Stomach (tissue), 4 donors: Measurements from ENCODE around the gene CTDP1.
"Not testable (repeated sequence)": the region's sequence is repeated elsewhere in the genome, so short reads cannot be mapped to it uniquely, and the experiment has no call there.

Source experiments
- EP300 ChIP-seq: sonication (generic); formaldehyde crosslinking; IDR thresholded peaks from one replicate; pipeline ENCODE4 v1.6.1; 2017; ENCODE audit warnings: antibody characterized with exemption
- POLR2AphosphoS5 ChIP-seq, 3 donors: sonication (generic); formaldehyde crosslinking; IDR thresholded peaks; one replicate each; pipeline ENCODE4 v1.6.1; 2016; ENCODE audit warnings: antibody characterized with exemption in 3 of 3
- TF ChIP-seq, protein P1 (sequence below), 7 experiments: fragments of 450-650 bp in 4 of 7; fragments of 200-600 bp in 3 of 7; sonication (generic) in 3 of 7; IDR thresholded peaks; one replicate each; pipeline ENCODE4 v1.5.1; 2016 to 2019; ENCODE audit warnings: antibody characterized with exemption in 7 of 7, control low read depth in 2 of 7, mild to moderate bottlenecking in 1 of 7

GRCh38 chr18:79752946-79753345, 73.3 kb downstream of the CTDP1 start:
- TF ChIP-seq, protein P1, sequence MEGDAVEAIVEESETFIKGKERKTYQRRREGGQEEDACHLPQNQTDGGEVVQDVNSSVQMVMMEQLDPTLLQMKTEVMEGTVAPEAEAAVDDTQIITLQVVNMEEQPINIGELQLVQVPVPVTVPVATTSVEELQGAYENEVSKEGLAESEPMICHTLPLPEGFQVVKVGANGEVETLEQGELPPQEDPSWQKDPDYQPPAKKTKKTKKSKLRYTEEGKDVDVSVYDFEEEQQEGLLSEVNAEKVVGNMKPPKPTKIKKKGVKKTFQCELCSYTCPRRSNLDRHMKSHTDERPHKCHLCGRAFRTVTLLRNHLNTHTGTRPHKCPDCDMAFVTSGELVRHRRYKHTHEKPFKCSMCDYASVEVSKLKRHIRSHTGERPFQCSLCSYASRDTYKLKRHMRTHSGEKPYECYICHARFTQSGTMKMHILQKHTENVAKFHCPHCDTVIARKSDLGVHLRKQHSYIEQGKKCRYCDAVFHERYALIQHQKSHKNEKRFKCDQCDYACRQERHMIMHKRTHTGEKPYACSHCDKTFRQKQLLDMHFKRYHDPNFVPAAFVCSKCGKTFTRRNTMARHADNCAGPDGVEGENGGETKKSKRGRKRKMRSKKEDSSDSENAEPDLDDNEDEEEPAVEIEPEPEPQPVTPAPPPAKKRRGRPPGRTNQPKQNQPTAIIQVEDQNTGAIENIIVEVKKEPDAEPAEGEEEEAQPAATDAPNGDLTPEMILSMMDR (IDR thresholded peaks at IDR 0.05), result not testable (repeated sequence)
- TF ChIP-seq EP300; POLR2AphosphoS5 (IDR thresholded peaks at IDR 0.05): not testable (repeated sequence)
